ENCODE results near the gene WIPI1.
"Not testable (repeated sequence)": the region's sequence is repeated elsewhere in the genome, so short reads cannot be mapped to it uniquely, and the experiment has no call there.

WIPI1 gene

GRCh38 chr17:68435876-68436842 lies 21.1 kb downstream of the WIPI1 start:
- peak; percentile 78 for DNase-seq

GRCh38 chr17:68435361-68435760 lies 21.9 kb downstream of the WIPI1 start:
- no peak for DNase-seq

- DNase-seq: no peak
Measured at GRCh38 chr17:68433911-68434508, 23.3 kb downstream of the WIPI1 start.

GRCh38 chr17:68433211-68433610 lies 24.1 kb downstream of the WIPI1 start:
- DNase-seq: no peak

- no peak for DNase-seq
Measured at GRCh38 chr17:68432086-68432864, 25.0 kb downstream of the WIPI1 start.

GRCh38 chr17:68431661-68432071 lies 25.6 kb downstream of the WIPI1 start:
- DNase-seq: no peak

GRCh38 chr17:68431045-68431608 lies 26.2 kb downstream of the WIPI1 start:
- DNase-seq: no peak

- no peak for DNase-seq
Measured at GRCh38 chr17:68429881-68430280, 27.4 kb downstream of the WIPI1 start.

GRCh38 chr17:68428498-68429172 lies 28.7 kb downstream of the WIPI1 start:
- no peak for DNase-seq

GRCh38 chr17:68427575-68427974 lies 29.7 kb downstream of the WIPI1 start:
- no peak for DNase-seq

- no peak for DNase-seq
Measured at GRCh38 chr17:68425979-68426378, 31.3 kb downstream of the WIPI1 start.

- no peak for DNase-seq
Measured at GRCh38 chr17:68424861-68425260, 32.4 kb downstream of the WIPI1 start.

- DNase-seq: no peak
Measured at GRCh38 chr17:68424203-68424602, 33.1 kb downstream of the WIPI1 start.

- DNase-seq: no peak
Measured at GRCh38 chr17:68423251-68423650, 34.0 kb downstream of the WIPI1 start.

GRCh38 chr17:68422821-68423220 lies 34.5 kb downstream of the WIPI1 start:
- no peak for DNase-seq

GRCh38 chr17:68421486-68421885 lies 35.8 kb downstream of the WIPI1 start:
- no peak for DNase-seq

GRCh38 chr17:68420065-68420464 lies 37.2 kb downstream of the WIPI1 start:
- no peak for DNase-seq

- DNase-seq: no peak
Measured at GRCh38 chr17:68418876-68419275, 38.4 kb downstream of the WIPI1 start.

- DNase-seq: no peak
Measured at GRCh38 chr17:68417317-68417716, 40.0 kb downstream of the WIPI1 start.

GRCh38 chr17:68414901-68415300 lies 42.4 kb downstream of the WIPI1 start:
- DNase-seq: not testable (repeated sequence)

- DNase-seq: not testable (repeated sequence)
Measured at GRCh38 chr17:68413597-68414560, 43.4 kb downstream of the WIPI1 start.

Measured in femur (tissue), 1 donor.